ENCODE results near the gene KARS1. TPM values are rescaled to one million over a fixed set of nuclear protein-coding genes. Genes with fewer than 3 reads are reported as not detected.

The KARS1 gene
- total RNA-seq, 1 donor from 2014 or later, result 82.0 TPM

- Histone ChIP-seq H3K36me3 (no peaks in the 10 kb centered on the region), H3K4me3 (no peak within 1 kb of the TSS), H3K4me1 (no peaks in the 10 kb centered on the region), H3K9me3 (no peaks in the 10 kb centered on the region), H3K27ac (no peak within 1 kb of the TSS), H3K27me3 (no peaks in the 10 kb centered on the region)
- no peak for DNase-seq (ENCODE audit: extremely low spot score in 2 of 2)
- intact Hi-C loops (cut with DNase I), result no loop called here
- no peak for TF ChIP-seq CTCF (IDR thresholded peaks at IDR 0.05)
- no peak for TF ChIP-seq POLR2AphosphoS5 (IDR thresholded peaks at IDR 0.05; ENCODE audit: insufficient read depth in 1 of 2, low read depth in 1 of 2)
- no peak for TF ChIP-seq POLR2A (IDR thresholded peaks at IDR 0.05)
These were observed 29.4 kb upstream of the KARS1 start, which contains the start of gene CPHXL2 for GRCh38 chr16:75676909-75677308. Gene CPHXL2, minus strand, starts transcription at chr16:75677009. Its CDS starts 10 bp downstream, at chr16:75676999.

GRCh38 chr16:75667503-75667902 is 20.0 kb upstream of the KARS1 start:
- Histone ChIP-seq H3K4me3 (no peak overlapping the region), H3K36me3 (no peaks in the 10 kb centered on the region), H3K27me3 (no peaks in the 10 kb centered on the region), H3K27ac (no peak overlapping the region), H3K4me1 (no peaks in the 10 kb centered on the region), H3K9me3 (no peaks in the 10 kb centered on the region)
- TF ChIP-seq POLR2A (IDR thresholded peaks at IDR 0.05), result no peak
- TF ChIP-seq POLR2AphosphoS5 (IDR thresholded peaks at IDR 0.05; ENCODE audit: insufficient read depth in 1 of 2, low read depth in 1 of 2), result no peak
- TF ChIP-seq CTCF (IDR thresholded peaks at IDR 0.05), result no peak
- intact Hi-C loops (cut with DNase I), result no loop called here
- no peak for DNase-seq (ENCODE audit: extremely low spot score in 2 of 2)

- intact Hi-C loops (cut with DNase I), result no loop called here
- DNase-seq (ENCODE audit: extremely low spot score in 2 of 2), result no peak
- H3K27me3 ChIP-seq, result no peaks in the 10 kb centered on the region
- H3K27ac ChIP-seq, result no peak overlapping the region
- TF ChIP-seq POLR2A (IDR thresholded peaks at IDR 0.05) (no peak), POLR2AphosphoS5 (IDR thresholded peaks at IDR 0.05; ENCODE audit: insufficient read depth in 1 of 2, low read depth in 1 of 2) (no peak), CTCF (IDR thresholded peaks at IDR 0.05) (no peak)
- no peak overlapping the region for H3K4me3 ChIP-seq
- H3K4me1 ChIP-seq, result no peaks in the 10 kb centered on the region
- H3K36me3 ChIP-seq, result peaks cover 0 to 36% of the 10 kb centered on the region in 2 donors
- H3K9me3 ChIP-seq, result no peaks in the 10 kb centered on the region
These were observed 13.3 kb upstream of the KARS1 start for GRCh38 chr16:75660726-75661302.

GRCh38 chr16:75660321-75660720 is 12.9 kb upstream of the KARS1 start:
- DNase-seq (ENCODE audit: extremely low spot score in 2 of 2), result no peak
- intact Hi-C loops (cut with DNase I), result no loop called here
- Histone ChIP-seq H3K9me3 (no peaks in the 10 kb centered on the region), H3K27ac (no peak overlapping the region), H3K4me1 (no peaks in the 10 kb centered on the region), H3K27me3 (no peaks in the 10 kb centered on the region), H3K36me3 (peaks cover 0 to 41% of the 10 kb centered on the region in 2 donors), H3K4me3 (no peak overlapping the region)
- TF ChIP-seq POLR2A (IDR thresholded peaks at IDR 0.05), result no peak
- TF ChIP-seq POLR2AphosphoS5 (IDR thresholded peaks at IDR 0.05; ENCODE audit: insufficient read depth in 1 of 2, low read depth in 1 of 2), result no peak
- no peak for TF ChIP-seq CTCF (IDR thresholded peaks at IDR 0.05)

- intact Hi-C loops (cut with DNase I), result no loop called here
- Histone ChIP-seq H3K36me3 (peaks cover 0 to 49% of the 10 kb centered on the region in 2 donors), H3K27ac (no peak overlapping the region), H3K4me3 (no peak overlapping the region), H3K4me1 (peaks cover 10% of the 10 kb centered on the region), H3K27me3 (no peaks in the 10 kb centered on the region), H3K9me3 (no peaks in the 10 kb centered on the region)
- TF ChIP-seq POLR2AphosphoS5 (IDR thresholded peaks at IDR 0.05; ENCODE audit: insufficient read depth in 1 of 2, low read depth in 1 of 2) (no peak), CTCF (IDR thresholded peaks at IDR 0.05) (no peak), POLR2A (IDR thresholded peaks at IDR 0.05) (no peak)
- no peak for DNase-seq (ENCODE audit: extremely low spot score in 2 of 2)
These were observed 10.7 kb upstream of the KARS1 start for GRCh38 chr16:75658175-75658574.
